Measurements from ENCODE around the gene ZFHX3. TPM values are rescaled to one million over a fixed set of nuclear protein-coding genes. Genes with fewer than 3 reads are reported as not detected.

The ZFHX3 gene
- total and polyA plus RNA-seq, 2 donors (not counting 3 experiments of a cell fraction or from before 2014, with no cell fraction given): 3.7 to 18.8 TPM

GRCh38 chr16:72926177-72927070, 121.5 kb downstream of the ZFHX3 start:
- H3K27ac ChIP-seq (ENCODE audit: insufficient read depth, low read depth, low read length): no peak overlapping the region
- H3K9me1 ChIP-seq (replicated peaks; ENCODE audit: control insufficient read depth, extremely low read depth, insufficient read depth, low read length): no peaks in the 10 kb centered on the region
- H3K4me3 ChIP-seq (replicated peaks in 1 of 3; ENCODE audit: insufficient read depth in 1 of 3, low read depth in 1 of 3, low read length in 3 of 3): no peak overlapping the region
- no peaks in the 10 kb centered on the region for H3K36me3 ChIP-seq (ENCODE audit: control insufficient read depth in 2 of 2, extremely low read depth in 1 of 2, insufficient read depth in 2 of 2, low read length in 2 of 2)
- peaks cover 1% of the 10 kb centered on the region for H3K79me2 ChIP-seq (ENCODE audit: control insufficient read depth, insufficient read depth, low read length)
- no peaks in the 10 kb centered on the region for H3K9me3 ChIP-seq (replicated peaks; ENCODE audit: control insufficient read depth, insufficient read depth, low read length)
- DNase-seq (ENCODE audit: low read depth, low spot score): no peak
- ChIA-PET POLR2A (interaction anchor here (0.5 kb wide), 1 partner anchor 136 kb away, joined by 4 read pairs; no protein-coding TSS in a partner anchor), CTCF (interaction anchor here (1.1 kb wide), 1 partner anchor 15 kb away, joined by 3 read pairs; no protein-coding TSS in a partner anchor)
- no peak overlapping the region for H3K4me2 ChIP-seq (ENCODE audit: insufficient read depth, low read length)
- H3K4me1 ChIP-seq (ENCODE audit: control insufficient read depth, extremely low read depth, insufficient read depth, low read length): peaks cover 6% of the 10 kb centered on the region
- intact Hi-C loops (cut with micrococcal nuclease) (no loop called here), dilution Hi-C loops (cut with MboI; ENCODE audit: extremely low pct_ligation_motif_present, low sequenced_read_pairs) (no loop called here)
- no peak overlapping the region for H3K9ac ChIP-seq (replicated peaks; ENCODE audit: extremely low read depth, insufficient read depth, low read length)
- TF ChIP-seq POLR2AphosphoS5 (IDR thresholded peaks at IDR 0.05; ENCODE audit: insufficient read depth, low read depth, low read length) (no peak), EZH2 (IDR thresholded peaks at IDR 0.05; ENCODE audit: borderline replicate concordance, low read depth, low read length, severe bottlenecking) (no peak), JUN (IDR thresholded peaks at IDR 0.05; ENCODE audit: borderline replicate concordance, insufficient read depth, insufficient read length, low read depth) (no peak), GATA2 (IDR thresholded peaks at IDR 0.05; ENCODE audit: insufficient read depth, insufficient read length, low read depth, low read length) (no peak), CTCF (IDR thresholded peaks at IDR 0.05; ENCODE audit: extremely low read depth in 1 of 2, insufficient read depth in 1 of 2, low read depth in 1 of 2, low read length in 2 of 2) (no peak), FOS (IDR thresholded peaks at IDR 0.05; ENCODE audit: borderline replicate concordance, insufficient read depth, low read length) (no peak), POLR2A (IDR thresholded peaks at IDR 0.05; ENCODE audit: low read depth, low read length) (no peak), MYC (IDR thresholded peaks at IDR 0.05; ENCODE audit: low read depth, low read length) (no peak), MAX (IDR thresholded peaks at IDR 0.05; ENCODE audit: insufficient read depth, insufficient read length) (no peak)
- FAIRE-seq: no peak
- H4K20me1 ChIP-seq (replicated peaks; ENCODE audit: control insufficient read depth, extremely low read depth, insufficient read depth, low read length): peaks cover 4% of the 10 kb centered on the region
- no TSS peak for BruUV-seq (replicated peaks)
- H2AFZ ChIP-seq (ENCODE audit: low read depth, low read length): no peak overlapping the region
- H3K27me3 ChIP-seq (ENCODE audit: control insufficient read depth in 2 of 2, insufficient read depth in 2 of 2, low read length in 2 of 2): no peaks in the 10 kb centered on the region

All from endothelial cell of umbilical vein (primary cell).